ENCODE data around the gene RASGRP4. TPM values are rescaled to one million over a fixed set of nuclear protein-coding genes. Genes with fewer than 3 reads are reported as not detected.

RASGRP4 gene
- total RNA-seq, 1 donor from 2014 or later = not detected

DNA sequence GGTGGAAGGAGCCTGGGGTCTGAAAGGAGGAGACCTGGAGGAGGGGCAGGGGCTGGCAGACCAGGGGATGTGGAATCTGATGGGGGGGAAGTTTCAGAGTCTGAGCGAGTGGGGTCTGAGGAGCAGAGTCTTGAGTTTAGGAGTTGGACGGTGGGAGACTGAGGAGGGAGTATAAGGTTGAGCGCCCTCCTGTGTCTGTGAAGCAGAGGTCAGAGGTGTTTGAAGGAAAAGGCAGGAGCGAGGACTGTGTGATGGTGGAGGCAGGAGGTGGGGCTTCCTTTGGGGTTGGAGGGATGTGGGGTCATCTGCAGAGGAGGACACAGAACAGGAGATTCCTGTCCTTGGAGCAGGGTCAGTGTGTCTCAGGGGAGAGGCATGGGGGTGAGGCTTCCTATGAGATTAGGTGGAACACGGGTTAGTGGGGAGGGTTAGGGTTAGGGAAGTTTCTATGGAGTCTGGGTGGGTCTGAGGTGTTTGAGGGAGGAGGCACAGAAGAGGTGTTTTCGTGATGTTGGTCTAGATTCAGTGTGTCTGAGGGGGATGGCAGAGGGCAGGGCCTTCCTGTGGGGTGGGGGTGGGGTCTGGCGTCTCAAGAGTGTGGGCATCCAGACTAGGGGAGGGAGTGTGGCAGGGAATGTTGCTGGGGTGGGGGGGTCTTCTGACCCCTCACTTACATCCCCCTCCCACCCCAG is 15.8 kb upstream of the RASGRP4 start:
- no peak for DNase-seq
- H3K4me1 Mint-ChIP-seq (ENCODE audit: low read depth, unreplicated experiment) = peaks cover 5% of the 10 kb centered on the region
- H3K27me3 Mint-ChIP-seq (ENCODE audit: unreplicated experiment) = peaks cover 7% of the 10 kb centered on the region
- H3K27ac Mint-ChIP-seq (ENCODE audit: unreplicated experiment) = no peak overlapping the region
- H3K9me3 Mint-ChIP-seq (ENCODE audit: unreplicated experiment) = peaks cover 8% of the 10 kb centered on the region
- no peak overlapping the region for H3K4me3 Mint-ChIP-seq (ENCODE audit: unreplicated experiment)
- TF ChIP-seq, protein P1, sequence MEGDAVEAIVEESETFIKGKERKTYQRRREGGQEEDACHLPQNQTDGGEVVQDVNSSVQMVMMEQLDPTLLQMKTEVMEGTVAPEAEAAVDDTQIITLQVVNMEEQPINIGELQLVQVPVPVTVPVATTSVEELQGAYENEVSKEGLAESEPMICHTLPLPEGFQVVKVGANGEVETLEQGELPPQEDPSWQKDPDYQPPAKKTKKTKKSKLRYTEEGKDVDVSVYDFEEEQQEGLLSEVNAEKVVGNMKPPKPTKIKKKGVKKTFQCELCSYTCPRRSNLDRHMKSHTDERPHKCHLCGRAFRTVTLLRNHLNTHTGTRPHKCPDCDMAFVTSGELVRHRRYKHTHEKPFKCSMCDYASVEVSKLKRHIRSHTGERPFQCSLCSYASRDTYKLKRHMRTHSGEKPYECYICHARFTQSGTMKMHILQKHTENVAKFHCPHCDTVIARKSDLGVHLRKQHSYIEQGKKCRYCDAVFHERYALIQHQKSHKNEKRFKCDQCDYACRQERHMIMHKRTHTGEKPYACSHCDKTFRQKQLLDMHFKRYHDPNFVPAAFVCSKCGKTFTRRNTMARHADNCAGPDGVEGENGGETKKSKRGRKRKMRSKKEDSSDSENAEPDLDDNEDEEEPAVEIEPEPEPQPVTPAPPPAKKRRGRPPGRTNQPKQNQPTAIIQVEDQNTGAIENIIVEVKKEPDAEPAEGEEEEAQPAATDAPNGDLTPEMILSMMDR (IDR thresholded peaks at IDR 0.05; ENCODE audit: partially characterized antibody, unreplicated experiment) = no peak
- peaks cover 5% of the 10 kb centered on the region for H3K36me3 Mint-ChIP-seq (ENCODE audit: unreplicated experiment)

DNA sequence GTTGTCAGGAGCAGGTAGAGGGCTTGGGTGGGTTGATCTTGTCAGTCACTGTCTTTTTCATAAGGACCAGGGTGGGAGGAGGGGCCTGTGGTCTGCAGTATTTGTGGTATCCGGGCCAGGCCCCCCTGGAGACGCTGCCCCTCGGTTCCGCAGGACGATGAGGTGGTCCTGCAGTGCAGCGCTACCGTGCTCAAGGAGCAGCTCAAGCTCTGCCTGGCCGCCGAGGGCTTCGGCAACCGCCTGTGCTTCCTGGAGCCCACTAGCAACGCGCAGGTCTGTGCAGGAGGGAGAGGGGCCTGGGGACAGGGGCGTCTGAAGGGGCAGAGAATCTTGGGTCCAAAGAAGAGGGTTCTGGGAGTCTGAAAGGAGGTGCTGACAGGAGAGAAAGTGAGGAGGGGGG is 14.6 kb upstream of the RASGRP4 start:
- TF ChIP-seq, protein P1 (IDR thresholded peaks at IDR 0.05; ENCODE audit: partially characterized antibody, unreplicated experiment) = no peak
- Mint-ChIP-seq H3K36me3 (ENCODE audit: unreplicated experiment) (peaks cover 5% of the 10 kb centered on the region), H3K9me3 (ENCODE audit: unreplicated experiment) (peaks cover 5% of the 10 kb centered on the region), H3K4me3 (ENCODE audit: unreplicated experiment) (no peak overlapping the region), H3K4me1 (ENCODE audit: low read depth, unreplicated experiment) (peaks cover 5% of the 10 kb centered on the region), H3K27me3 (ENCODE audit: unreplicated experiment) (peaks cover 3% of the 10 kb centered on the region), H3K27ac (ENCODE audit: unreplicated experiment) (no peak overlapping the region)
- no peak for DNase-seq

DNA sequence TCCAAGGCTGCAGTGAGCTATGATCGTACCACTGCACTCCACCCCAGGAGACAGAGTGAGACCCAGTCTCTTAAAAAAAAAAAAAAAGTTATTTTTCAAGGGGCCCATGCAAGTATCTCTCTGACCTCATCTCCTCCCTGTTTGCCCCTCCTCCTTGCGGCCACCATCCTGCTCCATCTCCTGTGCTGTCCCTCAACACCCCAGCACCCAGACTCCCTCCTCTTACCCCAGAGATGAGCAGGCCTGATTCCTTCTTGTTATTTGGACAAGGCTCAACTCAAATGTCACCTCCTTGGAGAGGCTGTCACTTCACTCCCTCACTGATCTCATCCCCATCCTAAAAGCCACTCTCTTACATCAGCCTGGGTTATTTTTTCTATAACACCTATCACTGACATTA is 11.9 kb upstream of the RASGRP4 start:
- H3K4me1 Mint-ChIP-seq (ENCODE audit: low read depth, unreplicated experiment) = peaks cover 14% of the 10 kb centered on the region
- no peaks in the 10 kb centered on the region for H3K36me3 Mint-ChIP-seq (ENCODE audit: unreplicated experiment)
- H3K9me3 Mint-ChIP-seq (ENCODE audit: unreplicated experiment) = no peaks in the 10 kb centered on the region
- no peak overlapping the region for H3K4me3 Mint-ChIP-seq (ENCODE audit: unreplicated experiment)
- TF ChIP-seq, protein P1 (IDR thresholded peaks at IDR 0.05; ENCODE audit: partially characterized antibody, unreplicated experiment) = no peak
- H3K27me3 Mint-ChIP-seq (ENCODE audit: unreplicated experiment) = peaks cover 4% of the 10 kb centered on the region
- DNase-seq = no peak
- no peak overlapping the region for H3K27ac Mint-ChIP-seq (ENCODE audit: unreplicated experiment)

DNA sequence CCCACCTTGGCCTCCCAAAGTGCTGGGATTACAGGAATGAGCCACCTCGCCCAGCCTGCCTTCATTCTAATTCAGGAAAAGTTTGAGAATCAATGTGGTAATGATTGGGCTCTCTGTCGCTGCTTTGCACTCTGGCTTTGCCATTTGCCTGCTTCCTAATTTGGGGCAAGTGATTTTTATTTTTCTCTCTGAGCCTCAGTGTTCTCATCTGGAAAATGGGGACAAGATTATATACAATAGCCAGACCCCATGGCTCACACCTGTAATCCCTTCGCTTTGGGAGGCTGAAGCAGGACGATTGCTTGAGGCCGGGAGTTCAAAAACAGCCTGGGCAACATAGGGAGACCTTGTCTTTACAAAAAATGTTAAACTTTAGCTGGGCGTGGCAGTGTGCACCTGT is 11.3 kb upstream of the RASGRP4 start:
- TF ChIP-seq, protein P1 (IDR thresholded peaks at IDR 0.05; ENCODE audit: partially characterized antibody, unreplicated experiment) = no peak
- Mint-ChIP-seq H3K9me3 (ENCODE audit: unreplicated experiment) (no peaks in the 10 kb centered on the region), H3K36me3 (ENCODE audit: unreplicated experiment) (no peaks in the 10 kb centered on the region), H3K4me3 (ENCODE audit: unreplicated experiment) (no peak overlapping the region), H3K27me3 (ENCODE audit: unreplicated experiment) (peaks cover 4% of the 10 kb centered on the region), H3K27ac (ENCODE audit: unreplicated experiment) (no peak overlapping the region), H3K4me1 (ENCODE audit: low read depth, unreplicated experiment) (peaks cover 14% of the 10 kb centered on the region)
- no peak for DNase-seq

DNA sequence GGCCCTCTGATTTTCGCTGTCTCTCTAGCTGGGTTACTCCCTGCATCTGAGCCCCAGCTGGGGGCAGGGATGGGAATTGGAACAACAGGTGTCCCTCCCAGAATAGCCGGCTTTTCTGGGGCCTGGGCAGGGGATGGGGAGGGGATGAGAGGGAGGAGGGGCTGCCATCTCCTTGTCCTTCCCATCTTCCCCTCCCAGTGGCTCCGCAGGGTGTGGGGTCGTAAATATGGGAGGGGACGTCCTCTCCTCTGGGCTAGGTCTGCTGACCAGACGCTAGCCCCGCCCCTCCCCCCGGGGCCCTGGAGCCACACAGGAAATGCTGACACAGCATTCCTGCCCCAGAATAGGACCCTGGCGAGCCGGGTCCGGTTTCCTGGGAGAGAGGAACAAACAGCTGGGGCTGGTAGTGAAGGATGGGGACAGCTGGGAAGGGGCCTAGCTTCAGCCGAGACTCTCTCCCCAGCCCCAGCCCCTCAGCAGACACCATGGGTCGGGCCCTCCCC is 8.6 kb upstream of the RASGRP4 start:
- no peaks in the 10 kb centered on the region for H3K9me3 Mint-ChIP-seq (ENCODE audit: unreplicated experiment)
- peaks cover 16% of the 10 kb centered on the region for H3K4me1 Mint-ChIP-seq (ENCODE audit: low read depth, unreplicated experiment)
- TF ChIP-seq, protein P1 (IDR thresholded peaks at IDR 0.05; ENCODE audit: partially characterized antibody, unreplicated experiment) = no peak
- H3K36me3 Mint-ChIP-seq (ENCODE audit: unreplicated experiment) = no peaks in the 10 kb centered on the region
- peaks cover 4% of the 10 kb centered on the region for H3K27me3 Mint-ChIP-seq (ENCODE audit: unreplicated experiment)
- H3K27ac Mint-ChIP-seq (ENCODE audit: unreplicated experiment) = peak overlapping the region; percentile 83
- DNase-seq = peak; percentile 67
- H3K4me3 Mint-ChIP-seq (ENCODE audit: unreplicated experiment) = peak overlapping the region; percentile 92

Data from glutamatergic neuron (in vitro differentiated cells).